WERI-Rb-1 (cell line): ENCODE results near the gene ZNF593.

Experiments
- DNase-seq: peaks from one replicate; pipeline ENCODE4 v3.0.0-alpha.2; 2020
- H3K27ac ChIP-seq: fragments of 250-450 bp; sonication (Bioruptor Pico); 2 replicates; pipeline ENCODE4 v1.5.1; 2020; ENCODE audit warnings: mild to moderate bottlenecking, moderate library complexity
- H3K27me3 ChIP-seq: fragments of 250-450 bp; sonication (Bioruptor Pico); 2 replicates; pipeline ENCODE4 v1.5.1; 2021; ENCODE audit warnings: mild to moderate bottlenecking, low read depth, moderate library complexity; ENCODE audit not compliant: insufficient read depth, severe bottlenecking
- H3K36me3 ChIP-seq: fragments of 250-450 bp; sonication (Bioruptor Pico); 2 replicates; pipeline ENCODE4 v1.5.1; 2020; ENCODE audit warnings: mild to moderate bottlenecking, moderate library complexity
- H3K4me3 ChIP-seq: 2 replicates; pipeline ENCODE4 v1.5.1; 2011; ENCODE audit warnings: low read depth, mild to moderate bottlenecking, control low read depth, low read length
- H3K9me3 ChIP-seq: fragments of 250-450 bp; sonication (Bioruptor Pico); 2 replicates; pipeline ENCODE4 v1.5.1; 2021; ENCODE audit warnings: mild to moderate bottlenecking, moderate library complexity; ENCODE audit not compliant: severe bottlenecking
- CTCF ChIP-seq: IDR thresholded peaks from 2 replicates; pipeline ENCODE4 v1.5.1; 2011; ENCODE audit warnings: low read depth, mild to moderate bottlenecking, control low read depth, inconsistent platforms, low read length

ZNF593 gene

GRCh38 chr1:26215246-26215645, 45.5 kb downstream of the ZNF593 start:
- DNase-seq, result no peak
- no peaks in the 10 kb centered on the region for H3K27me3 ChIP-seq

GRCh38 chr1:26218906-26219494, 49.3 kb downstream of the ZNF593 start:
- H3K27ac ChIP-seq, result no peak overlapping the region
- no peaks in the 10 kb centered on the region for H3K9me3 ChIP-seq
- DNase-seq, result no peak
- H3K4me3 ChIP-seq, result no peak overlapping the region
- H3K27me3 ChIP-seq, result no peaks in the 10 kb centered on the region
- no peaks in the 10 kb centered on the region for H3K36me3 ChIP-seq
- no peak for TF ChIP-seq CTCF

More at GRCh38 chr1:26215246-26215645, 45.5 kb downstream of the ZNF593 start:
- no peak overlapping the region for H3K27ac ChIP-seq
- no peaks in the 10 kb centered on the region for H3K36me3 ChIP-seq
- H3K9me3 ChIP-seq, result no peaks in the 10 kb centered on the region
- no peak overlapping the region for H3K4me3 ChIP-seq
- no peak for TF ChIP-seq CTCF
